Measurements from ENCODE around the gene ESRRA. TPM values are rescaled to one million over a fixed set of nuclear protein-coding genes. Genes with fewer than 3 reads are reported as not detected.

Gene ESRRA
- total and polyA plus RNA-seq, 10 of the 15 experiments (the other 5 are each of a cell fraction or from before 2014, with no cell fraction given) = 0.32 to 48.9 (median 12.6) TPM

DNA sequence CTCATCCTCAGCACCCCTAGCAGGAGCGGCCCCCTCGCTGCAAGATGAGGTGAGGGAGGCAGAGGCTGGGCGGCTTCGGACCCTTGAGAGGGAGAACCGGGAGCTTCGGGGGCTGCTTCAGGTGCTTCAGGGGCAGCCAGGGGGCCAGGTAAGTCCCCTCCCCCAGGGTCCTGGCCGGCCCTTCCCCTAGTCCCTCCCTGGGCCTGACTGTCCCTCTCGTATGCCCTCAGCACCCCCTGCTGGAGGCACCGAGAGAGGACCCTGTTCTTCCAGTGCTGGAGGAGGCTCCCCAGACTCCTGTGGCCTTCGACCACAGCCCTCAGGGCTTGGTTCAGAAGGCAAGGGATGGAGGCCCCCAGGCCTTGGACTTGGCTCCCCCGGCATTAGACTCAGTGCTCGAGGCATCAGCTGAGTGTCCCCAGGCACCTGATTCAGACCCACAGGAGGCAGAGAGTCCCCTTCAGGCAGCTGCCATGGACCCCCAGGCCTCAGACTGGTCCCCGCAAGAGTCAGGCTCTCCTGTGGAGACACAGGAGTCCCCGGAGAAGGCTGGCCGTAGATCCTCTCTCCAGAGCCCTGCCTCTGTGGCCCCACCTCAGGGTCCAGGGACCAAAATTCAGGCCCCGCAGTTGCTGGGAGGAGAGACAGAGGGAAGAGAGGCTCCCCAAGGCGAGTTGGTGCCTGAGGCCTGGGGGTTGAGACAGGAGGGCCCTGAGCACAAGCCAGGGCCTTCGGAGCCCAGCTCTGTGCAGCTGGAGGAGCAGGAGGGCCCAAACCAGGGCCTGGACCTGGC lies 38.6 kb downstream of the ESRRA start (continued):
- TF ChIP-seq E2F8 (IDR thresholded peaks at IDR 0.05; ENCODE audit: low read depth, partially characterized antibody) = no peak
- TF ChIP-seq, protein P1, sequence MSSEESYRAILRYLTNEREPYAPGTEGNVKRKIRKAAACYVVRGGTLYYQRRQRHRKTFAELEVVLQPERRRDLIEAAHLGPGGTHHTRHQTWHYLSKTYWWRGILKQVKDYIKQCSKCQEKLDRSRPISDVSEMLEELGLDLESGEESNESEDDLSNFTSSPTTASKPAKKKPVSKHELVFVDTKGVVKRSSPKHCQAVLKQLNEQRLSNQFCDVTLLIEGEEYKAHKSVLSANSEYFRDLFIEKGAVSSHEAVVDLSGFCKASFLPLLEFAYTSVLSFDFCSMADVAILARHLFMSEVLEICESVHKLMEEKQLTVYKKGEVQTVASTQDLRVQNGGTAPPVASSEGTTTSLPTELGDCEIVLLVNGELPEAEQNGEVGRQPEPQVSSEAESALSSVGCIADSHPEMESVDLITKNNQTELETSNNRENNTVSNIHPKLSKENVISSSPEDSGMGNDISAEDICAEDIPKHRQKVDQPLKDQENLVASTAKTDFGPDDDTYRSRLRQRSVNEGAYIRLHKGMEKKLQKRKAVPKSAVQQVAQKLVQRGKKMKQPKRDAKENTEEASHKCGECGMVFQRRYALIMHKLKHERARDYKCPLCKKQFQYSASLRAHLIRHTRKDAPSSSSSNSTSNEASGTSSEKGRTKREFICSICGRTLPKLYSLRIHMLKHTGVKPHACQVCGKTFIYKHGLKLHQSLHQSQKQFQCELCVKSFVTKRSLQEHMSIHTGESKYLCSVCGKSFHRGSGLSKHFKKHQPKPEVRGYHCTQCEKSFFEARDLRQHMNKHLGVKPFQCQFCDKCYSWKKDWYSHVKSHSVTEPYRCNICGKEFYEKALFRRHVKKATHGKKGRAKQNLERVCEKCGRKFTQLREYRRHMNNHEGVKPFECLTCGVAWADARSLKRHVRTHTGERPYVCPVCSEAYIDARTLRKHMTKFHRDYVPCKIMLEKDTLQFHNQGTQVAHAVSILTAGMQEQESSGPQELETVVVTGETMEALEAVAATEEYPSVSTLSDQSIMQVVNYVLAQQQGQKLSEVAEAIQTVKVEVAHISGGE (CRISPR knock-in tag; IDR thresholded peaks at IDR 0.05) = no peak
- TF ChIP-seq KLF5 (IDR thresholded peaks at IDR 0.05; ENCODE audit: partially characterized antibody) = no peak
- peak; percentile 54 for TF ChIP-seq RAD21 (IDR thresholded peaks at IDR 0.05; ENCODE audit: insufficient read depth, low read depth, low read length)
- no peak for TF ChIP-seq ZNF622 (IDR thresholded peaks at IDR 0.05)
- no peak for TF ChIP-seq BCL11A (IDR thresholded peaks at IDR 0.05; ENCODE audit: low read depth, low read length)
- TF ChIP-seq, protein P2, sequence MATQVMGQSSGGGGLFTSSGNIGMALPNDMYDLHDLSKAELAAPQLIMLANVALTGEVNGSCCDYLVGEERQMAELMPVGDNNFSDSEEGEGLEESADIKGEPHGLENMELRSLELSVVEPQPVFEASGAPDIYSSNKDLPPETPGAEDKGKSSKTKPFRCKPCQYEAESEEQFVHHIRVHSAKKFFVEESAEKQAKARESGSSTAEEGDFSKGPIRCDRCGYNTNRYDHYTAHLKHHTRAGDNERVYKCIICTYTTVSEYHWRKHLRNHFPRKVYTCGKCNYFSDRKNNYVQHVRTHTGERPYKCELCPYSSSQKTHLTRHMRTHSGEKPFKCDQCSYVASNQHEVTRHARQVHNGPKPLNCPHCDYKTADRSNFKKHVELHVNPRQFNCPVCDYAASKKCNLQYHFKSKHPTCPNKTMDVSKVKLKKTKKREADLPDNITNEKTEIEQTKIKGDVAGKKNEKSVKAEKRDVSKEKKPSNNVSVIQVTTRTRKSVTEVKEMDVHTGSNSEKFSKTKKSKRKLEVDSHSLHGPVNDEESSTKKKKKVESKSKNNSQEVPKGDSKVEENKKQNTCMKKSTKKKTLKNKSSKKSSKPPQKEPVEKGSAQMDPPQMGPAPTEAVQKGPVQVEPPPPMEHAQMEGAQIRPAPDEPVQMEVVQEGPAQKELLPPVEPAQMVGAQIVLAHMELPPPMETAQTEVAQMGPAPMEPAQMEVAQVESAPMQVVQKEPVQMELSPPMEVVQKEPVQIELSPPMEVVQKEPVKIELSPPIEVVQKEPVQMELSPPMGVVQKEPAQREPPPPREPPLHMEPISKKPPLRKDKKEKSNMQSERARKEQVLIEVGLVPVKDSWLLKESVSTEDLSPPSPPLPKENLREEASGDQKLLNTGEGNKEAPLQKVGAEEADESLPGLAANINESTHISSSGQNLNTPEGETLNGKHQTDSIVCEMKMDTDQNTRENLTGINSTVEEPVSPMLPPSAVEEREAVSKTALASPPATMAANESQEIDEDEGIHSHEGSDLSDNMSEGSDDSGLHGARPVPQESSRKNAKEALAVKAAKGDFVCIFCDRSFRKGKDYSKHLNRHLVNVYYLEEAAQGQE (IDR thresholded peaks at IDR 0.05; ENCODE audit: low read depth, low read length) = no peak
- TF ChIP-seq, protein P3, sequence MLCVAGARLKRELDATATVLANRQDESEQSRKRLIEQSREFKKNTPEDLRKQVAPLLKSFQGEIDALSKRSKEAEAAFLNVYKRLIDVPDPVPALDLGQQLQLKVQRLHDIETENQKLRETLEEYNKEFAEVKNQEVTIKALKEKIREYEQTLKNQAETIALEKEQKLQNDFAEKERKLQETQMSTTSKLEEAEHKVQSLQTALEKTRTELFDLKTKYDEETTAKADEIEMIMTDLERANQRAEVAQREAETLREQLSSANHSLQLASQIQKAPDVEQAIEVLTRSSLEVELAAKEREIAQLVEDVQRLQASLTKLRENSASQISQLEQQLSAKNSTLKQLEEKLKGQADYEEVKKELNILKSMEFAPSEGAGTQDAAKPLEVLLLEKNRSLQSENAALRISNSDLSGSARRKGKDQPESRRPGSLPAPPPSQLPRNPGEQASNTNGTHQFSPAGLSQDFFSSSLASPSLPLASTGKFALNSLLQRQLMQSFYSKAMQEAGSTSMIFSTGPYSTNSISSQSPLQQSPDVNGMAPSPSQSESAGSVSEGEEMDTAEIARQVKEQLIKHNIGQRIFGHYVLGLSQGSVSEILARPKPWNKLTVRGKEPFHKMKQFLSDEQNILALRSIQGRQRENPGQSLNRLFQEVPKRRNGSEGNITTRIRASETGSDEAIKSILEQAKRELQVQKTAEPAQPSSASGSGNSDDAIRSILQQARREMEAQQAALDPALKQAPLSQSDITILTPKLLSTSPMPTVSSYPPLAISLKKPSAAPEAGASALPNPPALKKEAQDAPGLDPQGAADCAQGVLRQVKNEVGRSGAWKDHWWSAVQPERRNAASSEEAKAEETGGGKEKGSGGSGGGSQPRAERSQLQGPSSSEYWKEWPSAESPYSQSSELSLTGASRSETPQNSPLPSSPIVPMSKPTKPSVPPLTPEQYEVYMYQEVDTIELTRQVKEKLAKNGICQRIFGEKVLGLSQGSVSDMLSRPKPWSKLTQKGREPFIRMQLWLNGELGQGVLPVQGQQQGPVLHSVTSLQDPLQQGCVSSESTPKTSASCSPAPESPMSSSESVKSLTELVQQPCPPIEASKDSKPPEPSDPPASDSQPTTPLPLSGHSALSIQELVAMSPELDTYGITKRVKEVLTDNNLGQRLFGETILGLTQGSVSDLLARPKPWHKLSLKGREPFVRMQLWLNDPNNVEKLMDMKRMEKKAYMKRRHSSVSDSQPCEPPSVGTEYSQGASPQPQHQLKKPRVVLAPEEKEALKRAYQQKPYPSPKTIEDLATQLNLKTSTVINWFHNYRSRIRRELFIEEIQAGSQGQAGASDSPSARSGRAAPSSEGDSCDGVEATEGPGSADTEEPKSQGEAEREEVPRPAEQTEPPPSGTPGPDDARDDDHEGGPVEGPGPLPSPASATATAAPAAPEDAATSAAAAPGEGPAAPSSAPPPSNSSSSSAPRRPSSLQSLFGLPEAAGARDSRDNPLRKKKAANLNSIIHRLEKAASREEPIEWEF (IDR thresholded peaks at IDR 0.05; ENCODE audit: insufficient replicate concordance, low read depth, low read length) = no peak
- no peak for TF ChIP-seq HDAC2 (IDR thresholded peaks at IDR 0.05)
- TF ChIP-seq TARDBP (IDR thresholded peaks at IDR 0.05; ENCODE audit: borderline replicate concordance) = no peak
- no peak for TF ChIP-seq TCF3 (IDR thresholded peaks at IDR 0.05; ENCODE audit: borderline replicate concordance, insufficient read depth, low read depth, low read length)
